HG02571 (cell line): ENCODE measurements around the gene NPDC1.
A peak's percentile ranks its signal among the peaks of the same experiment; 100 is the strongest.
"Not testable (repeated sequence)": the region's sequence is repeated elsewhere in the genome, so short reads cannot be mapped to it uniquely, and the experiment has no call there.

ENCODE experiments used
- ATAC-seq: cut with Tn5 transposase; IDR thresholded peaks from one replicate; pipeline ENCODE4 v1.9.1; 2021; ENCODE audit warnings: mild to moderate bottlenecking, moderate library complexity; ENCODE audit not compliant: unreplicated experiment

Gene NPDC1

GRCh38 chr9:137013571-137013940 is 32.4 kb downstream of the NPDC1 start:
- ATAC-seq = no peak

GRCh38 chr9:137012694-137013570 is 33.0 kb downstream of the NPDC1 start:
- ATAC-seq = no peak

- ATAC-seq = no peak
Observed at GRCh38 chr9:137011907-137012675, 33.9 kb downstream of the NPDC1 start.

GRCh38 chr9:137011156-137011555 is 34.8 kb downstream of the NPDC1 start:
- no peak for ATAC-seq

GRCh38 chr9:137009938-137010732 is 35.8 kb downstream of the NPDC1 start:
- no peak for ATAC-seq

GRCh38 chr9:137009217-137009616 is 36.8 kb downstream of the NPDC1 start:
- no peak for ATAC-seq

- no peak for ATAC-seq
Observed at GRCh38 chr9:137008312-137008711, 37.7 kb downstream of the NPDC1 start.

GRCh38 chr9:137007816-137008270 is 38.1 kb downstream of the NPDC1 start:
- ATAC-seq = no peak

- no peak for ATAC-seq
Observed at GRCh38 chr9:137007108-137007815, 38.7 kb downstream of the NPDC1 start.

- ATAC-seq = no peak
Observed at GRCh38 chr9:137006116-137007003, 39.6 kb downstream of the NPDC1 start.

- not testable (repeated sequence) for ATAC-seq
Observed at GRCh38 chr9:137004285-137004684, 41.7 kb downstream of the NPDC1 start.

- ATAC-seq = no peak
Observed at GRCh38 chr9:137002646-137003041, 43.3 kb downstream of the NPDC1 start.

GRCh38 chr9:137001857-137002645 is 43.9 kb downstream of the NPDC1 start:
- ATAC-seq = no peak

- ATAC-seq = peak; percentile 59
Observed at GRCh38 chr9:137000177-137000930, 45.6 kb downstream of the NPDC1 start.

- no peak for ATAC-seq
Observed at GRCh38 chr9:136997830-136998234, 48.1 kb downstream of the NPDC1 start.

GRCh38 chr9:136997371-136997770 is 48.6 kb downstream of the NPDC1 start:
- no peak for ATAC-seq

- no peak for ATAC-seq
Observed at GRCh38 chr9:136996361-136997292, 49.4 kb downstream of the NPDC1 start, which contains the start of gene CLIC3. Gene CLIC3, minus strand, starts transcription at chr9:136996568. Its CDS starts 25 bp downstream, at chr9:136996543.
